ENCODE measurements around the gene AUTS2.

GRCh38 chr7:70781922-70782311, 1183.6 kb downstream of the AUTS2 start:
- TF ChIP-seq EZH2 (IDR thresholded peaks at IDR 0.05; ENCODE audit: insufficient read depth, poor library complexity, severe bottlenecking), result no peak
- TF ChIP-seq EZH2phosphoT487 (IDR thresholded peaks at IDR 0.05; ENCODE audit: insufficient read depth, low read depth), result no peak

Data from GM23248 (cell line).